CD4-positive, alpha-beta T cell treated with Interleukin-12 subunit alpha and Interleukin-12 subunit beta, for 1 hour (primary cell): ENCODE results near the gene APRT.

Experiments used
- DNase-seq: peaks from one replicate; pipeline ENCODE4 v3.0.0-alpha.2; 2020

The APRT gene

GRCh38 chr16:88770461-88771293 is 41.1 kb downstream of the APRT start:
- peak; percentile 20 for DNase-seq

- DNase-seq: peak; percentile 17
Measured at GRCh38 chr16:88769617-88770460, 41.9 kb downstream of the APRT start.

GRCh38 chr16:88768071-88768783 is 43.5 kb downstream of the APRT start:
- no peak for DNase-seq

- no peak for DNase-seq
Measured at GRCh38 chr16:88767546-88768070, 44.1 kb downstream of the APRT start.

DNA sequence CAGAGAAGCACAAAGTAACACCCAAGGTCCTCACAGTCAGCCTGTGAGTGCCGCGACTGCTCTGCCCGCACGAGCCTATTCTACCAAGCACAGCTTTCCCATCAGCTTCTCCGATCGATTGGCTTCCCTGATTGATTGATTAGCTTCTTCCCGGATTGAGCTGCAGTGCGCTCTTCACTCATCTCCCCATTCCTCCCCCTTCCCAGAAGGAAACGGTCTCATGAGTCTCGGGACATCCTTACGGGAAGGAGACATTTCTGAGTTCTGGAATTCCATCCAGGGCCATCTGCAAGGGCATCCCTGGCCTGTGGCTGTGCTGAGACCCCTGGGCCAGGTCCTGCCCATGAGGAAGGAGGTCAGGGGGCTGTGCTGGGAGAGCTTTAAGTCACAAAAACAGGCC is 44.8 kb downstream of the APRT start:
- no peak for DNase-seq

- no peak for DNase-seq
Measured at GRCh38 chr16:88764913-88765349, 46.8 kb downstream of the APRT start.

DNA sequence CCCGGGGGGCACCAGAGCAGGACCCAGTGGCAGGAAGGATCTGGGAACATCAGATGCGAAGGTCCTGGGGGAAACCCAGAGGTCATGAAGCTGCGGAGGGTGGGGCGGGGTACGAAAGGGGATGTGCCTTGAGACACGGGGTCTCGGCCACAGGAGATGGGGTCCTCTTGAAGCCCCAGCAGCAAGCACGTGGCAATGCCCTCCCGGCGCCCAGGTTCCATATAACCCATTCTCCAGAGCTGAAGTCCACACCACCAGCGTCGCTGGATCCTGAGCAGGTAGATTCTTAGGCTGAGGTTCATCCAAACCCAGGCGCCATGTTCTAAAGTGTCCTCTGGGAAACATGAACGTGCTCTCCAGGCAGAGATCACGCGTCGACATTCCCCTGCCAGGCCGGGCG is 47.6 kb downstream of the APRT start:
- DNase-seq: no peak

GRCh38 chr16:88763502-88764053 is 48.1 kb downstream of the APRT start:
- no peak for DNase-seq

- no peak for DNase-seq
Measured at GRCh38 chr16:88762941-88763340, 48.8 kb downstream of the APRT start.

DNA sequence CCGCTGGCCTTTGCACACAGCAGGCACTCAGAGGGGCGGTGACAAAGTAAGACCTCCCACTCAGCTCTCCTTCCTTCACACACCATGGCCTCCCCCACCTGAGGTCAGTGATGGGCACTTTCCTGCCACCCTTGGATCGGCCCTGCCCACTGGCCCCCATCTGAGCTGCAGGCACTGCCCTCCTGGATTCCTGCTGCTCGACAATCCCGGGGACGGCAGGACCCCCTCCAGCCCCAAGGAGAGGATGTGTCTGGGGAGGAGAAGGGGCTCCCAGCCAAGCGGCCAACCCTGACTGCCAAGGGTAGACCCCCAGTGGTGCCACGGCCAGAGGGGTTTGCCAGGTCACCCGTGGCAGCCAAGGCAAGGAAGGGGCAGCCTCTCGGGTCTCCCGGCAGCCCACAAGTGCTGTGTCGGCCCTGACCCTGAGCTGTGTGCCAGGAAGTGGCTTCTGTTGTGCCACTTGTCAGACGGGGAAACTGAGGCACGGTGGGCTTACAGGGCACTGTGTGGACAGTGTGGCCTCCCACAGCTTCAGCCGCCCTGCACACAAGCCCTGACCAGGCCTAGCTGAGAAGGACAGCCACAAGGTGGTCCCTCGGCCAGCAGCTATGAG is 49.4 kb downstream of the APRT start:
- DNase-seq: no peak

GRCh38 chr16:88761830-88762229 is 49.9 kb downstream of the APRT start:
- DNase-seq: no peak

DNA sequence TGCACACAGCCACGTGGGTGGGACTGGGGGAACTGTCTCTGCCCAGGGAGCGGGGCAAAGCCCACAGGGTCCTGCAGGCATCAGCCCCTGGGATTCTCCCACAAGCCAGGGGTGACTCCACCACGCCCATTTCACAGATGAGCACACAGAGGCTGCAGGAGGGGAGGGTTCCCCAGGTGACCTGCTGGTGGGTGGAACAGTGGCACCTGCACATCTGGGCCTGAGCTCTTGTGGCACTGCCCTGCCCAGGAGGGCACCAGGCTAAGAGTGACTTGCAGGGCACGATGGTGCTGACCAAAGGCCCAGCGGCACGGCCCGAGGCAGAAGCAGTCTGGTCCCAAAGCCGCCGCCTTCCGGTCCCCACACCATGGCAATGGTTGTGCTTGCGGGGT is 50.6 kb downstream of the APRT start:
- no peak for DNase-seq

GRCh38 chr16:88760424-88761142 is 51.1 kb downstream of the APRT start:
- no peak for DNase-seq

GRCh38 chr16:88759976-88760350 is 51.8 kb downstream of the APRT start:
- no peak for DNase-seq
